Neural crest cell (in vitro differentiated cells): ENCODE results near the gene ANXA6. TPM values are rescaled to one million over a fixed set of nuclear protein-coding genes. Genes with fewer than 3 reads are reported as not detected.

Experiments
- DNase-seq: peaks from one replicate; pipeline ENCODE4 v3.0.0; 2021; ENCODE audit warnings: low read depth, mixed read lengths, low spot score
- H3K27ac Mint-ChIP-seq: one replicate; pipeline ENCODE4 v1.8.0; 2021; ENCODE audit warnings: mild to moderate bottlenecking, mixed read lengths; ENCODE audit not compliant: unreplicated experiment
- H3K27me3 Mint-ChIP-seq: 2 replicates; pipeline ENCODE4 v1.8.0; 2021; ENCODE audit warnings: low read depth, mild to moderate bottlenecking, mixed read lengths
- H3K36me3 Mint-ChIP-seq: 2 replicates; pipeline ENCODE4 v1.8.0; 2021; ENCODE audit warnings: low read depth, mild to moderate bottlenecking, mixed read lengths
- H3K4me1 Mint-ChIP-seq: 2 replicates; pipeline ENCODE4 v1.8.0; 2021; ENCODE audit warnings: mixed read lengths
- H3K4me3 Mint-ChIP-seq: one replicate; pipeline ENCODE4 v1.8.0; 2021; ENCODE audit warnings: mild to moderate bottlenecking, mixed read lengths
- H3K9me3 Mint-ChIP-seq: 2 replicates; pipeline ENCODE4 v1.8.0; 2021; ENCODE audit warnings: mixed read lengths
- CTCF ChIP-seq: fragments of 200-600 bp; sonication (generic); conservative IDR thresholded peaks from 2 replicates; pipeline ENCODE4 v1.5.0; 2021; ENCODE audit warnings: antibody characterized with exemption, mild to moderate bottlenecking
- total RNA-seq: library from RNA; stranded (reverse); gene quantifications from 2 replicates; pipeline ENCODE4 v1.2.1, GENCODE V29; 2021

Gene ANXA6
- total RNA-seq, 1 donor from 2014 or later: 151 TPM

- Mint-ChIP-seq H3K27ac (no peak overlapping the region), H3K36me3 (no peaks in the 10 kb centered on the region), H3K4me1 (peaks cover 6% of the 10 kb centered on the region), H3K27me3 (no peaks in the 10 kb centered on the region), H3K9me3 (no peaks in the 10 kb centered on the region), H3K4me3 (no peak overlapping the region)
- no peak for DNase-seq
- TF ChIP-seq CTCF: no peak
Measured at GRCh38 chr5:151058891-151059489, 98.6 kb downstream of the ANXA6 start.

DNA sequence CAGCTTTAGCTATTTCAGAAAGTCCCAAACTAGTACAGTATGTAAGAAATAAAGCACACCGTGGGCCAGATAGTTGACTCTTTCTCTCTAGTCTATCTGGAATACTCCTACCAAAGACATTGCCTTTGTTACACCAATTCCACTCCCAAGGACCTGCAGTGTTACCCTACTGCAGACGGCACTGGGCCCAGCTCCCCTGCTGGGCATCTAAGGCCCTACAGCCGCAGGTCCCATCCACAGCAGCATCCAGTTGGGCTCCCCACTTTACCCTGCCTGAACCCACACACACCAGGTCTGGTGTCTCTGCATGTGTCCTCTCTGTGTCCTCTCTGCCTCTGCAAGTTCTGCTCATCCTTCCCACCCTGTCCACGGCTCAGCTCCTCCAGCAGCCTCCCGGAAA, 99.3 kb downstream of the ANXA6 start:
- H3K4me3 Mint-ChIP-seq: no peak overlapping the region
- no peaks in the 10 kb centered on the region for H3K36me3 Mint-ChIP-seq
- H3K4me1 Mint-ChIP-seq: peaks cover 3% of the 10 kb centered on the region
- peak; percentile 18 for TF ChIP-seq CTCF
- no peak overlapping the region for H3K27ac Mint-ChIP-seq
- H3K27me3 Mint-ChIP-seq: no peaks in the 10 kb centered on the region
- no peak for DNase-seq
- no peaks in the 10 kb centered on the region for H3K9me3 Mint-ChIP-seq

GRCh38 chr5:151056379-151057325, 100.9 kb downstream of the ANXA6 start:
- no peak for TF ChIP-seq CTCF
- DNase-seq: no peak
- Mint-ChIP-seq H3K4me3 (no peak overlapping the region), H3K27ac (no peak overlapping the region), H3K36me3 (no peaks in the 10 kb centered on the region), H3K4me1 (no peaks in the 10 kb centered on the region), H3K9me3 (no peaks in the 10 kb centered on the region), H3K27me3 (no peaks in the 10 kb centered on the region)

GRCh38 chr5:151055336-151055735, 102.2 kb downstream of the ANXA6 start:
- DNase-seq: no peak
- Mint-ChIP-seq H3K27me3 (no peaks in the 10 kb centered on the region), H3K9me3 (no peaks in the 10 kb centered on the region), H3K36me3 (no peaks in the 10 kb centered on the region), H3K27ac (no peak overlapping the region), H3K4me3 (no peak overlapping the region), H3K4me1 (no peaks in the 10 kb centered on the region)
- TF ChIP-seq CTCF: no peak

DNA sequence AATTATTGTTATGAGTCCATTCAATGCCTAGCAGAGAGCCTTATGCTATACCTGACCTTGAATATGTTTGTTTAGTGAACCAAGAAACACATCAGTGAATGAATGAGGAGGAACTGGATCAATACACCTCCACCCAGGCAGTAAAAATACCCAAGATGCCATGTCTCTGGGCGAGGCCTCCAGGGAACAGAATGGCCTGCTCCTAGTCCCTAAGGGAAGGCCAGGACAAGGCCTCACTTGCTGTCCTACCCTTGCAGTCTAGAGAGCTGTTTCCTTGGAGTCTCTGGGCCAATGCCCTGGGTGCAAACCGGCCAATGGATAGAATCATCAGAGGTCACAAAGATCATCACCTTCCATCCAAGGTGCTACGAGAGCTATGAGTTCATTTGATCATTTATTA, 102.9 kb downstream of the ANXA6 start:
- TF ChIP-seq CTCF: no peak
- DNase-seq: no peak
- no peak overlapping the region for H3K4me3 Mint-ChIP-seq
- H3K36me3 Mint-ChIP-seq: no peaks in the 10 kb centered on the region
- no peak overlapping the region for H3K27ac Mint-ChIP-seq
- H3K27me3 Mint-ChIP-seq: no peaks in the 10 kb centered on the region
- H3K9me3 Mint-ChIP-seq: no peaks in the 10 kb centered on the region
- no peaks in the 10 kb centered on the region for H3K4me1 Mint-ChIP-seq
